Gastrocnemius medialis (tissue), 4 donors: ENCODE data around the gene VASN.

Experiments used
- POLR2A ChIP-seq, 2 donors: fragments of 450-650 bp; IDR thresholded peaks; one replicate each; pipeline ENCODE4 v1.6.1; 2017; ENCODE audit warnings: antibody characterized with exemption in 2 of 2, mild to moderate bottlenecking in 2 of 2, moderate library complexity in 2 of 2
- TF ChIP-seq, protein P1 (sequence below), 5 experiments: fragments of 450-650 bp in 3 of 5; fragments of 200-600 bp in 2 of 5; sonication (generic) in 2 of 5; IDR thresholded peaks in 4 of 5; conservative IDR thresholded peaks in 1 of 5; 1 replicate in 4 of 5; 2 replicates in 1 of 5; pipeline ENCODE4 v1.5.1; 2016 to 2019; ENCODE audit warnings: antibody characterized with exemption in 5 of 5, mild to moderate bottlenecking in 3 of 5, moderate library complexity in 3 of 5

GRCh38 chr16:4334724-4335495, 36.7 kb upstream of the VASN start:
- TF ChIP-seq, protein P1, sequence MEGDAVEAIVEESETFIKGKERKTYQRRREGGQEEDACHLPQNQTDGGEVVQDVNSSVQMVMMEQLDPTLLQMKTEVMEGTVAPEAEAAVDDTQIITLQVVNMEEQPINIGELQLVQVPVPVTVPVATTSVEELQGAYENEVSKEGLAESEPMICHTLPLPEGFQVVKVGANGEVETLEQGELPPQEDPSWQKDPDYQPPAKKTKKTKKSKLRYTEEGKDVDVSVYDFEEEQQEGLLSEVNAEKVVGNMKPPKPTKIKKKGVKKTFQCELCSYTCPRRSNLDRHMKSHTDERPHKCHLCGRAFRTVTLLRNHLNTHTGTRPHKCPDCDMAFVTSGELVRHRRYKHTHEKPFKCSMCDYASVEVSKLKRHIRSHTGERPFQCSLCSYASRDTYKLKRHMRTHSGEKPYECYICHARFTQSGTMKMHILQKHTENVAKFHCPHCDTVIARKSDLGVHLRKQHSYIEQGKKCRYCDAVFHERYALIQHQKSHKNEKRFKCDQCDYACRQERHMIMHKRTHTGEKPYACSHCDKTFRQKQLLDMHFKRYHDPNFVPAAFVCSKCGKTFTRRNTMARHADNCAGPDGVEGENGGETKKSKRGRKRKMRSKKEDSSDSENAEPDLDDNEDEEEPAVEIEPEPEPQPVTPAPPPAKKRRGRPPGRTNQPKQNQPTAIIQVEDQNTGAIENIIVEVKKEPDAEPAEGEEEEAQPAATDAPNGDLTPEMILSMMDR (IDR thresholded peaks at IDR 0.05 in 4 of 5, conservative IDR thresholded peaks at IDR 0.05 in 1 of 5), result no peak
- no peak for TF ChIP-seq POLR2A (IDR thresholded peaks at IDR 0.05)
